GM23338 (cell line): ENCODE measurements around the gene ZNF439. TPM values are rescaled to one million over a fixed set of nuclear protein-coding genes. Genes with fewer than 3 reads are reported as not detected.

Experiments used
- polyA plus RNA-seq: library from polyadenylated mRNA; unstranded; fragments of >200 nt; fragmentation: Nextera tagmentation; extraction: Ambion mirVana; gene quantifications from 2 replicates; pipeline ENCODE4 v1.2.1, GENCODE V29; 2016
- total RNA-seq: library from RNA; depleted of rRNA; stranded (reverse); fragments of >200 nt; shearing (Covaris generic); gene quantifications from 2 replicates; pipeline ENCODE4 v1.2.3, GENCODE V29; 2014; rRNA removed

Gene ZNF439
- total and polyA plus RNA-seq, 2 experiments from 2014 or later: 4.5 to 6.6 TPM

Other genes starting within 250 kb of the ZNF439 start
- 3.0 and 7.1 TPM in 2 replicates for gene ZNF823, start 109.8 kb upstream of the ZNF439 start, total RNA-seq
- 1.0 and 1.3 TPM in 2 replicates for gene ZNF823, start 109.8 kb upstream of the ZNF439 start, polyA plus RNA-seq
- gene ZNF441, start 81.7 kb upstream of the ZNF439 start, total RNA-seq: 0.52 and 1.1 TPM in 2 replicates
- 0.40 and 0.43 TPM in 2 replicates for gene ZNF441, start 81.7 kb upstream of the ZNF439 start, polyA plus RNA-seq
- 1.1 and 1.3 TPM in 2 replicates for gene ZNF491, start 50.2 kb upstream of the ZNF439 start, total RNA-seq
- gene ZNF491, start 50.2 kb upstream of the ZNF439 start, polyA plus RNA-seq: 0.32 and 0.61 TPM in 2 replicates
- 6.1 and 9.3 TPM in 2 replicates for gene ZNF440, start 34.5 kb upstream of the ZNF439 start, total RNA-seq
- 2.3 and 2.5 TPM in 2 replicates for gene ZNF440, start 34.5 kb upstream of the ZNF439 start, polyA plus RNA-seq
- gene ZNF69, start 39.1 kb downstream of the ZNF439 start, total RNA-seq: 42.3 and 60.4 TPM in 2 replicates
- gene ZNF69, start 39.1 kb downstream of the ZNF439 start, polyA plus RNA-seq: 13.5 and 15.8 TPM in 2 replicates
- gene ZNF700, start 76.4 kb downstream of the ZNF439 start, total RNA-seq: 9.3 and 13.6 TPM in 2 replicates
- 4.5 and 6.0 TPM in 2 replicates for gene ZNF700, start 76.4 kb downstream of the ZNF439 start, polyA plus RNA-seq
- 0.87 and 2.2 TPM in 2 replicates for gene ZNF763, start 116.3 kb downstream of the ZNF439 start, total RNA-seq
- gene ZNF763, start 116.3 kb downstream of the ZNF439 start, polyA plus RNA-seq: 0.61 and 1.7 TPM in 2 replicates
- gene ZNF433, start 187.0 kb downstream of the ZNF439 start, total RNA-seq: 2.0 and 9.8 TPM in 2 replicates
- 3.4 and 4.1 TPM in 2 replicates for gene ZNF433, start 187.0 kb downstream of the ZNF439 start, polyA plus RNA-seq
- gene ZNF878, start 204.2 kb downstream of the ZNF439 start, total RNA-seq: 16.4 and 18.6 TPM in 2 replicates
- gene ZNF878, start 204.2 kb downstream of the ZNF439 start, polyA plus RNA-seq: 7.5 and 8.7 TPM in 2 replicates
- 9.7 and 10.5 TPM in 2 replicates for gene ZNF844, start 216.0 kb downstream of the ZNF439 start, total RNA-seq
- gene ZNF844, start 216.0 kb downstream of the ZNF439 start, polyA plus RNA-seq: 1.8 and 2.1 TPM in 2 replicates